ENCODE measurements around the gene RNF213. TPM values are rescaled to one million over a fixed set of nuclear protein-coding genes. Genes with fewer than 3 reads are reported as not detected.

The RNF213 gene
- total RNA-seq, 1 donor from 2014 or later: 29.6 TPM

DNA sequence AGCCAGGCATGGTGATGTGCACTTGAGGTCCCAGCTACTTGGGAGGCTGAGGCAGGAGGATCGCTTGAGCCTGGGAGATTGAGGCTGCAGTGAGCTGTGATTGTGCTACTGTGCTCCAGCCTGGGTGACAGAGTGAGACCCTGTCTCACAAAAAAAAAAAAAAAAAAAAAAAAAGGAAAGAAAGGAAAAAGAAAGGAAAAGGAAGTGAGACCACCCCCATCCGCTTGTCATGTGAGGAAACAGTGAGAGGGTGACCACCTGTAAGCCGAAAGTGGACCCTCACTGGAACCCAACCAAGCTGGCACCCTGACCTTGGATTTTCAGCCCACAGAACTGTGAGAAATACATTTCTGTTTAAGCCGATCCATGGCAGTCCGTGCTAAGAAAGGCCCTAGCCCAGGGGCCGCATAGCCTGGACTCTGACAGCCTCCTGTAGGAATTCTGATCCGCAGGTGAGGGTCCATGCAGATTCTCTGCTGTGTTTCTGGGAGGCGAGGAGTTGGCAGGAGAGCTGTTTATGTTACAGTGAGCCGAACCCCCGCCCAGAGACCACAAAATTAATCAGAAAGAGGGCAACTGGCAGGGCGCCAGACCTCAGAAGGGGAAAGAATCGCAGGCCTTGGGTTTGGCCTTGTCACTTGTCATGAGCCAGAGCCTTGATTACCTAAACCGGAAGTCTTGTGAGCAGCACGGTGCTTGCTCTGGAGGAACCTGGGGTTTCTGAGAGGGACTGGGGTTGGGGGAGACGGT lies 41.5 kb upstream of the RNF213 start:
- peaks cover 6% of the 10 kb centered on the region for H3K36me3 Mint-ChIP-seq (ENCODE audit: low read depth)
- DNase-seq (ENCODE audit: low read depth, low spot score): no peak
- TF ChIP-seq, protein P1, sequence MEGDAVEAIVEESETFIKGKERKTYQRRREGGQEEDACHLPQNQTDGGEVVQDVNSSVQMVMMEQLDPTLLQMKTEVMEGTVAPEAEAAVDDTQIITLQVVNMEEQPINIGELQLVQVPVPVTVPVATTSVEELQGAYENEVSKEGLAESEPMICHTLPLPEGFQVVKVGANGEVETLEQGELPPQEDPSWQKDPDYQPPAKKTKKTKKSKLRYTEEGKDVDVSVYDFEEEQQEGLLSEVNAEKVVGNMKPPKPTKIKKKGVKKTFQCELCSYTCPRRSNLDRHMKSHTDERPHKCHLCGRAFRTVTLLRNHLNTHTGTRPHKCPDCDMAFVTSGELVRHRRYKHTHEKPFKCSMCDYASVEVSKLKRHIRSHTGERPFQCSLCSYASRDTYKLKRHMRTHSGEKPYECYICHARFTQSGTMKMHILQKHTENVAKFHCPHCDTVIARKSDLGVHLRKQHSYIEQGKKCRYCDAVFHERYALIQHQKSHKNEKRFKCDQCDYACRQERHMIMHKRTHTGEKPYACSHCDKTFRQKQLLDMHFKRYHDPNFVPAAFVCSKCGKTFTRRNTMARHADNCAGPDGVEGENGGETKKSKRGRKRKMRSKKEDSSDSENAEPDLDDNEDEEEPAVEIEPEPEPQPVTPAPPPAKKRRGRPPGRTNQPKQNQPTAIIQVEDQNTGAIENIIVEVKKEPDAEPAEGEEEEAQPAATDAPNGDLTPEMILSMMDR (conservative IDR thresholded peaks at IDR 0.05): no peak
- peak overlapping the region; percentile 92 for H3K4me3 Mint-ChIP-seq
- no peaks in the 10 kb centered on the region for H3K9me3 Mint-ChIP-seq
- no peaks in the 10 kb centered on the region for H3K27me3 Mint-ChIP-seq (ENCODE audit: low read depth)
- peaks cover 20% of the 10 kb centered on the region for H3K4me1 Mint-ChIP-seq
- H3K27ac Mint-ChIP-seq (ENCODE audit: unreplicated experiment): peak overlapping the region; percentile 95

DNA sequence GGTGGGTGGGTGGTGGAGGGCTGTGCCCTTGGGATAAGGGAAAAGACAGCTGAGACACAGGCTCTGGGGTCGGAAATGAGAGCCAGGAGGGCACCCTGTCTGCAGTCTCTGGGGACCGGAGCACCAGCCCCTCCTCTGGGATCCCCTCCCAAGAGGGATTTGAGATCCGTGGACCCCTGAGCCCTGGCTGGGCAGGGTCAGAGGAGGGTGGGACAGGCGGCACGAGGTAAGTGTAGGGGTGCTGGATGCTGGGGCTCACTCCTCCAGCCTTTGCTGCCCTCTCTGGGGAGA lies 40.9 kb upstream of the RNF213 start:
- TF ChIP-seq, protein P1 (conservative IDR thresholded peaks at IDR 0.05): no peak
- peaks cover 6% of the 10 kb centered on the region for H3K36me3 Mint-ChIP-seq (ENCODE audit: low read depth)
- DNase-seq (ENCODE audit: low read depth, low spot score): no peak
- H3K27me3 Mint-ChIP-seq (ENCODE audit: low read depth): no peaks in the 10 kb centered on the region
- H3K9me3 Mint-ChIP-seq: no peaks in the 10 kb centered on the region
- peaks cover 25% of the 10 kb centered on the region for H3K4me1 Mint-ChIP-seq
- H3K27ac Mint-ChIP-seq (ENCODE audit: unreplicated experiment): peak overlapping the region; percentile 95
- H3K4me3 Mint-ChIP-seq: peak overlapping the region; percentile 92

DNA sequence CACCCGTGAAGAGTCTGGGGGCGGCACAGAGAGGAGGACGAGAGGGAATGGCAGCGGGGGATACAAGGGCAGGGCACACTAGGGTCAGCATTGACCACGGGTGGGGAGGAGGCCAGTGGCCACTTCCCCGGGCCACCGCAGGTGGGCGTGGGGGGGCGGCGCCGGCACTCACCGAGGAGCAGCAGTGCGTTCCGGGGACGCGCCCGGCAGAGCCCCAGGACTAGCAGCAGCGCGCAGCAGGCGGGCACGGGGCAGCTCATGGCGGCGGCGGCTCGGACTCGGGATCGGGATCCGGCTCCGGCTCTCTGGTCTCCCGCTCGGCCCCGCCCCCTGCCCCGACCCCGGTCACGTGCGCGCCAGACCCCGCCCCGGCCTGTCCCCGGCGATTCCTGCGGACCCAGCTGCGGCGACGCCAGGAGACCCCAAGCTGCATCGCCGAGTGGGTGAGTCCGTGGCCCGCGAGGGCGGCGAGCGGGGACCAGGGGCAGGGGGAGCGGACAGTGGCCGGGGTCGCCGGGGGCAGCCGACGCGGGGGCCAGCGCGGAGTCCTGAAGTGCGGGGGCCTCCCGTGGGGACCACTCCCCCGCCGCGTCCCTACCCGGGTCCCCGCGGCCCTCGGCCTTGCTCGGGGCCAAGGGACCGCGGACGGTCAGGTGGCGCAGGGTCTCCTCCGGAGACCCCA lies 40.5 kb upstream of the RNF213 start, which contains the start of the genes SGSH and SLC26A11:
SGSH (minus strand) TSS at position 280 of the 682 bp plus-strand sequence; CDS start at position 260, 20 bp downstream.
SLC26A11 (plus strand) TSS at position 374 of the 682 bp plus-strand sequence. CDS start 1,134 bp downstream, outside the sequence.
- peak within 1 kb of the TSS; percentile 95 for H3K27ac Mint-ChIP-seq (ENCODE audit: unreplicated experiment)
- H3K4me1 Mint-ChIP-seq: peaks cover 25% of the 10 kb centered on the region
- DNase-seq (ENCODE audit: low read depth, low spot score): peak; percentile 82
- no peaks in the 10 kb centered on the region for H3K27me3 Mint-ChIP-seq (ENCODE audit: low read depth)
- H3K9me3 Mint-ChIP-seq: no peaks in the 10 kb centered on the region
- H3K36me3 Mint-ChIP-seq (ENCODE audit: low read depth): peaks cover 6% of the 10 kb centered on the region
- H3K4me3 Mint-ChIP-seq: peak within 1 kb of the TSS; percentile 92
- TF ChIP-seq, protein P1 (conservative IDR thresholded peaks at IDR 0.05): no peak

DNA sequence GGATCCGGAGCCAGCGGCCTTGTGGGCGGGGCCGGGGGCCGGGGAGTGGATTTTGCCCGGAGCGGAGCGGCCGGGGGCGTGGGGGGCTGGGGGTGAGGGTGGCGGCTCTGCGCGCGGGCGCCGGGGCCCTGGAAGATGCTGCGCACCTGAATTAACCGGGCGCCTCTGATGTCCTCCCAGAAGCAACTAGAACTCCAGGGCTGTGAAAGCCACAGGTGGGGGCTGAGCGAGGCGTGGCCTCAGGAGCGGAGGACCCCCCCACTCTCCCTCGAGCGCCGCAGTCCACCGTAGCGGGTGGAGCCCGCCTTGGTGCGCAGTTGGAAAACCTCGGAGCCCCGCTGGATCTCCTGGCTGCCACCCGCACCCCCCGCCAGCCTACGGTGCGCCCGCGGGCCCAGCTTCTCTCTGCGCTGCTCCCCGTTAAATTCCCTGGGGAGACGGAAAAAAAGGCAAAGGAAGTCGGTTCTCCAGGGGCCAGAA lies 39.9 kb upstream of the RNF213 start:
- Mint-ChIP-seq H3K36me3 (ENCODE audit: low read depth) (peaks cover 6% of the 10 kb centered on the region), H3K27ac (ENCODE audit: unreplicated experiment) (no peak overlapping the region), H3K4me1 (peaks cover 25% of the 10 kb centered on the region), H3K4me3 (peak overlapping the region; percentile 89), H3K9me3 (no peaks in the 10 kb centered on the region), H3K27me3 (ENCODE audit: low read depth) (no peaks in the 10 kb centered on the region)
- TF ChIP-seq, protein P1 (conservative IDR thresholded peaks at IDR 0.05): no peak
- no peak for DNase-seq (ENCODE audit: low read depth, low spot score)

DNA sequence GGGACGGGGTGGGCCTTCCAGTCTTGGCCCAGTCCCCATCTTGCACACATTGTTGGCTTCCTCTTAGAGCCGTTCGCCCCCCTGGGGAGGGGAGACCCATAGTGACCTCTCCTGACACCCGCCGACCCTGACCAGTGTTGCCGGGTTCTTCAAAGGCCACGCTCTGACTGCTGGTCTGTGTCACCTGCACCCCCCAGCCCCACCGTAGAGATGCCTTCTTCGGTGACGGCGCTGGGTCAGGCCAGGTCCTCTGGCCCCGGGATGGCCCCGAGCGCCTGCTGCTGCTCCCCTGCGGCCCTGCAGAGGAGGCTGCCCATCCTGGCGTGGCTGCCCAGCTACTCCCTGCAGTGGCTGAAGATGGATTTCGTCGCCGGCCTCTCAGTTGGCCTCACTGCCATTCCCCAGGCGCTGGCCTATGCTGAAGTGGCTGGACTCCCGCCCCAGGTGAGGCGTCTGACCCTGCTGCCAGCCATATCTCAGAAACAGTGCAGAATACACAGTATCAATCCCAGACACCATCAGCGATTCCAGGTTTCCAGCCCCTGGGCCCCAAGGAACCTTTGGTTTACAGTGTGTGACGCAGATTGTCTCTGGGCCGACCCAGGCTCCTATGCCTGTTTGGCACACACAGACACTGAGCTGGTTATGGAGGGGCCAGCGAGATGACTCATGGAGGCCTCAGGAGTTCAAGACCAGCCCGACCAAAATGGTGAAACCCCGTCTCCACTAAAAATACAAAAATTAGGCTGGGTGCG lies 39.1 kb upstream of the RNF213 start:
- no peak overlapping the region for H3K27ac Mint-ChIP-seq (ENCODE audit: unreplicated experiment)
- no peak for DNase-seq (ENCODE audit: low read depth, low spot score)

More for the DNA sequence above, 39.1 kb upstream of the RNF213 start:
- TF ChIP-seq, protein P1 (conservative IDR thresholded peaks at IDR 0.05): no peak
- H3K27me3 Mint-ChIP-seq (ENCODE audit: low read depth): no peaks in the 10 kb centered on the region
- peaks cover 6% of the 10 kb centered on the region for H3K36me3 Mint-ChIP-seq (ENCODE audit: low read depth)
- H3K4me1 Mint-ChIP-seq: peaks cover 25% of the 10 kb centered on the region
- no peaks in the 10 kb centered on the region for H3K9me3 Mint-ChIP-seq
- H3K4me3 Mint-ChIP-seq: peak overlapping the region; percentile 89

Data from neural crest cell (in vitro differentiated cells).